ENCODE data around the gene PGGHG. TPM values are rescaled to one million over a fixed set of nuclear protein-coding genes. Genes with fewer than 3 reads are reported as not detected.
A peak's percentile ranks its signal among the peaks of the same experiment; 100 is the strongest.

PGGHG gene
- total and polyA plus RNA-seq, 2 of the 13 experiments (the other 11 are each of a cell fraction or from before 2014, with no cell fraction given): 5.9 to 14.8 TPM

DNA sequence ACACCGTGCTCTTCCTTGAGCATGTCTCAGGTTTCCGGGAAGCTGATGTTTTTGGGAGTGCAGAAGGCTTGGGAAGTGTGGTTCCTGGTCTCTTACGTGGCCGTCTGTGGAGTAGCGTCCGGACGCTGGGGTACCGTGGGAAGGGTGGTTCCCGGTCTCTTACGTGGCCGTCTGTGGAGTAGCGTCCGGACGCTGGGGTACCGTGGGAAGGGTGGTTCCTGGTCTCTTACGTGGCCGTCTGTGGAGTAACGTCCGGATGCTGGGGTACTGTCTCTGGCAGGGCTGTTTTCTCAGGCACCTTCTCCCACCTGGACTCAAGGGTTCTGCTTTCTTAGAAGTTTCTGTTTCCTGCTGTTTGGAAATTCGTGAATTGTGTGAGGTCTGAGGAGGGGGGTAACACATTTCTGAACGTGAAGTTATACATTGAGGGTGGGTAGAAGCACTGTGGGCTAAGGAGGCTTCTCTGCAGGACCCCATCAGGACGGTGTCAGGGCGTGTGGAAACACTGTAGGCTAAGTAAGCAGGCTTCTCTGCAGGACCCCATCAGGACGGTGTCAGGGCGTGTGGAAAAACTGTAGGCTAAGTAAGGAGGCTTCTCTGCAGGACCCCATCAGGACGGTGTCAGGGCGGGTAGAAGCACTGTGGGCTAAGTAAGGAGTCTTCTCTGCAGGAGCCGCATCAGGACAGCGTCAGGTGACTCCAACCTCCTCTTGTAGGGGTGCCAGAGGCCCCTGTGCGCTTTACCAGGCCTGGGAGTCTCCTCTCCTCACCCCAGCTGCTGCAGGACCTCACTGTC, 37.1 kb downstream of the PGGHG start (continued):
- TF ChIP-seq, protein P1, sequence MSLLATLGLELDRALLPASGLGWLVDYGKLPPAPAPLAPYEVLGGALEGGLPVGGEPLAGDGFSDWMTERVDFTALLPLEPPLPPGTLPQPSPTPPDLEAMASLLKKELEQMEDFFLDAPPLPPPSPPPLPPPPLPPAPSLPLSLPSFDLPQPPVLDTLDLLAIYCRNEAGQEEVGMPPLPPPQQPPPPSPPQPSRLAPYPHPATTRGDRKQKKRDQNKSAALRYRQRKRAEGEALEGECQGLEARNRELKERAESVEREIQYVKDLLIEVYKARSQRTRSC (CRISPR knock-in tag; IDR thresholded peaks at IDR 0.05; ENCODE audit: low read depth): no peak
- TF ChIP-seq REPIN1 (CRISPR knock-in tag; IDR thresholded peaks at IDR 0.05; ENCODE audit: borderline replicate concordance, low read depth) (no peak), KDM2A (CRISPR knock-in tag; IDR thresholded peaks at IDR 0.05; ENCODE audit: borderline replicate concordance, low read depth) (no peak), HDAC6 (IDR thresholded peaks at IDR 0.05; ENCODE audit: low read depth, low read length) (no peak), ZKSCAN5 (CRISPR knock-in tag; IDR thresholded peaks at IDR 0.05) (no peak), MEIS2 (CRISPR knock-in tag; IDR thresholded peaks at IDR 0.05) (no peak)

DNA sequence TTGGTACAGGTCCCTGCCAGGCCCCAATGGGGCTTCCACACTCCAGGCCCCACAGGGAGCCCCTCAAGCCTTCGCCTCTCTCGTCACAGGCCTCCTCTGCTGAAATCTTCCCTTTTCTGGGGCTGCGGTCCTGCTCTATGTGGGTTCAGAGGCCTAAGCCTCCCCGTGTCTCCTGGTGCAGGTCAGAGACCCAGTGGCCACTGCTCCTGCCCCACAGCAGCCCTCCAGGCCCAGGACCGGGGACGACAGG, 37.6 kb downstream of the PGGHG start:
- no peak overlapping the region for H3K4me3 ChIP-seq (replicated peaks in 1 of 3; ENCODE audit: insufficient read depth in 1 of 3, low read depth in 2 of 3, low read length in 3 of 3)
- peaks cover 64% of the 10 kb centered on the region for H3K4me1 ChIP-seq (ENCODE audit: insufficient read depth, low read length)
- H3K9ac ChIP-seq (ENCODE audit: insufficient read depth, low read depth, low read length): peak overlapping the region; percentile 36; the same call in 1 of the 2 replicates
- peak overlapping the region; percentile 49 for H3K27ac ChIP-seq (ENCODE audit: extremely low read length, insufficient read depth, low read length)
- TF ChIP-seq NFKB2 (CRISPR knock-in tag; IDR thresholded peaks at IDR 0.05; ENCODE audit: borderline replicate concordance) (0 out of 2 replicates have a peak, but pooled peaks have one; percentile 22), ETV6 (CRISPR knock-in tag; conservative IDR thresholded peaks at IDR 0.05) (no peak), NRL (CRISPR knock-in tag; IDR thresholded peaks at IDR 0.05; ENCODE audit: borderline replicate concordance) (0 out of 2 replicates have a peak, but pooled peaks have one; percentile 7), BRD4 (CRISPR knock-in tag; IDR thresholded peaks at IDR 0.05) (0 out of 2 replicates have a peak, but pooled peaks have one; percentile 50), NR2F6 (IDR thresholded peaks at IDR 0.05) (no peak), NR2F6 (CRISPR knock-in tag; IDR thresholded peaks at IDR 0.05) (no peak)
- in situ Hi-C loops (cut with HindIII; ENCODE audit: extremely low pct_ligation_motif_present, low pct_unique_long_range_greater_than_20kb): no loop called here
- BruUV-seq (replicated peaks): no TSS peak
- peak; percentile 24 for ATAC-seq
- CTCF ChIA-PET (ENCODE audit: low intra/inter-chr PET ratio, low total read pairs): no interaction called here
- H3K4me2 ChIP-seq (ENCODE audit: low read depth, low read length): peak overlapping the region; percentile 90
- H4K20me1 ChIP-seq (ENCODE audit: insufficient read depth, low read length): no peaks in the 10 kb centered on the region
- H3K9me3 ChIP-seq (ENCODE audit: low read length): no peaks in the 10 kb centered on the region
- no peaks in the 10 kb centered on the region for H3K36me3 ChIP-seq (replicated peaks in 1 of 2; ENCODE audit: control insufficient read depth in 1 of 2, insufficient read depth in 2 of 2, low read length in 2 of 2)
- FAIRE-seq: no peak
- no peak for DNase-seq (ENCODE audit: low spot score)
- WGBS (ENCODE audit: low lambda C conversion rate): 80% methylated on average over 4 of the region's 6 CpGs
- no peak overlapping the region for H2AFZ ChIP-seq (ENCODE audit: low read length)
- POLR2A ChIA-PET: interaction anchor here (0.6 to 6.1 kb wide), 4 partner anchors 10 to 126 kb away, joined by 3 to 85 read pairs (median 6); partner anchors contain the start of gene IFITM1
- intact Hi-C loops (cut with micrococcal nuclease; ENCODE audit: unreplicated experiment): no loop called here
- H3K27me3 ChIP-seq (ENCODE audit: control insufficient read depth in 1 of 2, insufficient read depth in 2 of 2, low read length in 2 of 2): no peaks in the 10 kb centered on the region
- no peaks in the 10 kb centered on the region for H3K79me2 ChIP-seq (ENCODE audit: insufficient read depth, low read length)
